KBM-7 (cell line): ENCODE data around the gene ERBB4.

Source experiments
- DNase-seq: peaks from one replicate; pipeline ENCODE4 v3.0.0-alpha.2; 2015
- in situ Hi-C: fragments of 300-500 bp; cut with MboI; formaldehyde crosslinking; loops from 2 replicates; pipeline ENCODE4 v1.14.3; 2020; ENCODE audit warnings: low sequenced_read_pairs, low pct_unique_long_range_greater_than_20kb, mixed read lengths

Gene ERBB4

GRCh38 chr2:212538305-212539071 is at the start of gene ERBB4:
TSS of gene ERBB4 (minus strand) at chr2:212538802. CDS start at chr2:212538530, 272 bp downstream.
- peak; percentile 27 for DNase-seq
- in situ Hi-C loops, result no loop called here

DNA sequence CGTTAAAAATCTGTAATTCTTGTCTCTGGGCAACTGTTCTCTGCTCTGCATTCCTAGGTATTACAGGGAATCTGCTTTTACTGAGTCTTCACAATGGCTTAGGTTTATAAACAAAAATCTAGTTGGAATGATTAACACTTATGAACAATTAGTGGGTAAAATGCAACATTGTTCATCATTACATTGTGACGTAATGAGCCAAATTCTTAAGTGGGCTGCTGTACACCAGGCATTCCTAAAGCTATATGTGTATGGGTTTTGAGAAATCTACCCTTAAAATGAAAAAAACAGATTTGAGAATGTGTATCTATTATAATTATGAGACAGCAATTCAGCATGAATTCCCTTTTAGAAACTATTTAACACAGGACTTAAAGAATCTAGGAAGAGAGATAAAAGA is 41.5 kb upstream of the ERBB4 start:
- DNase-seq, result no peak
- in situ Hi-C loops, result no loop called here

- no peak for DNase-seq
- in situ Hi-C loops, result no loop called here
Measured at GRCh38 chr2:212556296-212556695, 17.7 kb upstream of the ERBB4 start.

DNA sequence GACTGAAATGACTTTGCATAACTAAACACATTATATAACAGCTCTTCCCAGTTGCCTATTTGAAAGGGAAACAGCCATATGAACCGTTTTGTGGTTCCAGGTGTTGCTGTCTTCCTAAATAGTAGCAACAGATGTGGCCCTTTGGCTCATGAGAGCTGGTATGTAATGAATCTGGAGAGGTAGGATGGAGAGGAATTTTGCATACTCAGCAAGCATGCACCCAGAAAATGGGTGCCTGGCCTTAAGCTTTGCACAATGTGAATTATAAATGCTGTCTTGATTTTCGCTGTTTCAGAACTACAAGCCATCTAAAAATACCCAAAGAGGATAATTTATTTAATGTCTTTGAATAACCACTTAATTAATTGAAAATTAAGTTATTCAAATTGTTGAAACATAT is 15.6 kb upstream of the ERBB4 start:
- in situ Hi-C loops, result no loop called here
- no peak for DNase-seq

- in situ Hi-C loops, result no loop called here
- DNase-seq, result no peak
Measured at GRCh38 chr2:212549941-212550340, 11.3 kb upstream of the ERBB4 start.

GRCh38 chr2:212549463-212549862 is 10.9 kb upstream of the ERBB4 start:
- in situ Hi-C loops, result no loop called here
- no peak for DNase-seq

- in situ Hi-C loops, result no loop called here
- DNase-seq, result no peak
Measured at GRCh38 chr2:212548455-212548819, 9.8 kb upstream of the ERBB4 start.

DNA sequence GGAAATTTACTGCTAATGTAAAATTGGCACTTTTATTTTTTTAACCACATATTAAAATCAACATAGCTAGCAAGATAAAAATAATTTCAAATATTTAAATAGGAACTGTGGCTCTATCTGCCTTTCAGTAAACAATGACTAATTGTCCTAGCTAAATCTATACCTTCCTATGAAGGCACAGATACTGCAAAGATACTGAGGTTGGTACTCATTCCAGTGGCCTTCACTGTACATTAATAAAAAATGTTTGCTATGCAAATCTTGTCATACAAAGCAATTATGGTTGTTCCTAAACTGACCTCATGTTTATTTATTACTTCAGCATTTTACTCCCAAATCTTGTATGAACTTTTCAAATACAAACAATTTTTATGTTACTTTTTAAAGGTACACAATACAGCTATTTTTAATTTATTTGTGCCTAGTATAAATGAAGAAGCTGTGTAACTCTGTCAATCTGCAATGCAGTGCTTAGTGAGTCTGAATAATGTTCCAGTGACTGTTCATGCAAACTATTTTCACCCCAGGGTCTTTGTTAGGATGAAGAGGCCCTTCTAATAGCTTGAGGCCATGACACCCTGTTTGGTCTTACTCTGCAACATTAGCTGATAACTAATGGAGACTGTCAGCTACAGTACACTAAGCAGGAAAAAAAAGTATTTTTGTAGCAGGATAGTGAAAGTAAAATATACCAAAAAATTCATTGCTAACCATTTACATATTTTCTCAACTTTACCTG is 9.3 kb upstream of the ERBB4 start:
- DNase-seq, result no peak
- in situ Hi-C loops, result no loop called here

DNA sequence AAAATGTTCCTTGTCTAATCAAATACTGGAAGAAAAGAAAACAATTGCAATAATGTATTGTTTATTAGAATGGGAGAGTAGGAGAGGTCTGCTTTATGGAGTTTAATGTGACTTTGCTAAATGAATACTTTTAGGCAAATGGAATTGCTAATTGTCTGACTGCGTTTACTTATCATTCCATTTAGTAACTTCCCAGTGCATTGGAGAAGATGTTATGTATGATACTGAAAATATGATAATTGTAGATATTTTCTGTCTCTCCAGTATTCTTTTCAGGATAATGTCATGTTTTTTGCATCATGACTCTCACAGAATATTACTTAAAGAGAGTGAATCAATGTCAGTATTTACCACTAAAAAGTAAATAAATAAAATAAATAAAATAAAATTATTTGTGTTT is 8.1 kb upstream of the ERBB4 start:
- in situ Hi-C loops, result no loop called here
- no peak for DNase-seq

GRCh38 chr2:212540341-212540740 is 1.7 kb upstream of the ERBB4 start:
- in situ Hi-C loops, result no loop called here
- no peak for DNase-seq

- in situ Hi-C loops, result no loop called here
- peak; percentile 9 for DNase-seq
Measured at GRCh38 chr2:212539072-212539880, 674 bp upstream of the ERBB4 start.

GRCh38 chr2:212537726-212538304 is 787 bp downstream of the ERBB4 start:
- DNase-seq, result peak; percentile 23

DNA sequence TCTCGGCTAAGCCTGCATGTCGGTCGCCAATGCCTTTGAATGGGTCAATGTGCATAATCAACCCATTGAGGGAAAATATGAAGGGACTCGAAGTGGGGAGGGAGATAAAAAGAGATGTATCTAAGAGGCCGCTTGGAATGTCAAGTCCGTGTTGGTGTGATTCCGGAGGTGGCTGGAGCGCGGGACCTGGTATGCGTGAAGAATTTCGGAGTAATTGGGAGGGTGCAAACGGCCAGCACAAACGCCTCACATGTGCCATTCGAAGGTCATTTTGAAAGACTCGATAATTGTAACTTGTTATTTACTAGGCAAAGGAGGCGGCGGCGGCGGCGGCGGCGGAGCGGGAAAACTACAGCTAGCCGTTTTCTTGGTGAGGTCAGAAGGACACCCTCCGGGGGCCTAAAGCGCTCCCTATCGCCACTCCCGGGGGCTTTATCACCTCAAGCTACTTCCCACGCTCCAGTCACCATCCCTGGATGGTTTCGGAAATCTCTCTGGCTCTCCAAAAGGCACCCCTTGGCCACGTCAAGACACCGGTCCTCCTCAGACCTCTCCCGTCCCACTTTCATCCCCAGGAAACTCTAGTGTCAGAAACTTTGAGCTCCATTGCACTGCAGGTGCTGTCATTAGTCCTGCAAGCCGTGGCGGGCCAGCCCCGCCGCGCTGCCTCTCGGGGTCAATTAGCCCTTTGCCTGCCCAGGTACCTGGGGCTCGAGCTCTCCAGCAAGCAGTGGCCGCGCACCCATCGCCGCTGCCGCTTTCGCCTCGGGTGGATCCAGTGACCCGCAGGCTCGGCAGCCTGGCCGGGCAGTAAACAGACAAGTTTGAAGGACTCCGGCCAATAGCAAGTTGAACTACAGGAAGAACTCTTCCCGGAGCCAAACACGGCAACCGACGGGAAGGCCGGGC is 1.5 kb downstream of the ERBB4 start:
- in situ Hi-C loops, result no loop called here
- DNase-seq, result peak; percentile 12

More at GRCh38 chr2:212537726-212538304, 787 bp downstream of the ERBB4 start:
- in situ Hi-C loops, result no loop called here

GRCh38 chr2:212535996-212536816 is 2.4 kb downstream of the ERBB4 start:
- no peak for DNase-seq
- in situ Hi-C loops, result no loop called here

DNA sequence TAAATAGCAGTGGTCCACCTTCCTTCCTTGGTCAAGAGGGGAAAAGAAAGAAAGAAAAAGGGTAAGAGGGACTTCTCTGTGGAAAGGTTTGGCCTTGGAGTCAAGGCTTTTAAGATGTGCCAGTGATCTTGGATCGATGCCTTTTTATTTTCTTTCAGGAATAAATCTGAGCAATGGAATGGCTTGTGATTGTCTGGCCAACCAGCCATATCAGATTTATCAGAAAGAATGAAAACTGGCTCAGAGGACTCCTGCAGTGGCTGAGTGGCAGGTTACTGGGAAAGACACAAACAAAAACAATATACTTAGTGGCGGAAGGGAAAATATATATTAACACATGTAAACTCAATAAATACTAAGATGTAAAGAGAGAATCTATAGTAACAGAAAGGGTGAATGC is 4.3 kb downstream of the ERBB4 start:
- in situ Hi-C loops, result no loop called here
- DNase-seq, result no peak

DNA sequence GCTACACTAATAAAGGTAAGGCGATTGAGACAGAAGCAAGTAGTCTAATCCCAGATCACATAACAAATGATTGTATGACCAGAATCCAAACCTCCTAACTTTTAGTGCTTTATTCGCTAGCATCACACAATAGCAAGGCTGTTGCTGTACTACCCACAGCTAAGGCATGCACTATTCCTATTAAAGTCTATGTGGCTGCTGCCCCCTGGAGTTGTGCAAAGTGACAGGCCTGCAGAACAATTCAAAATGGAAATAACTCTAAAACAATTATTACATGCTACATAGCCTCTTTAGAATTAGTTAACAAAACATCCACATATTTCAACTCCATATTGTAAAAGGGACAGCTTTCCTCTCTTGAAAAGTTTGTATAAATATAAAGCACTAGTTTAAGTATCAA is 6.0 kb downstream of the ERBB4 start:
- in situ Hi-C loops, result no loop called here
- DNase-seq, result no peak

DNA sequence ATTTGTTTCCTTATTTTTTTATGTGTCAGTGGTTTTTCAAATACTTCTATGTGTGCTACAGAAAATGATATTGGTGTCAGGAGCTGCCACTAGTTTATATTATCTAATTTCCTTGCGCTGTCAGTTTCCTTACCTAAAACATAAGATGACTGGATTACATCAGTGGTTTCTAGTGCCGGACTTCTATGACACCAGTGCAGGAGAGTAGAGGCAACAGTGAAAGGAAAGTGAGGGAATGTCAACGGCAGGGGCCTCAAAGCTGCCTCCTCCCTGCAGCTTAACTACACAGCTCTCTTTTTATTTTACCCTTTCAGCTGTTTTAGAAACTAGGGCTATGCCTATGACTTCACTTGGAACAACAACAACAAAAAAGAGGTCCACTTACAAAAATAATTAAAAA is 6.5 kb downstream of the ERBB4 start:
- in situ Hi-C loops, result no loop called here
- no peak for DNase-seq

GRCh38 chr2:212531499-212531898 is 7.1 kb downstream of the ERBB4 start:
- no peak for DNase-seq
- in situ Hi-C loops, result no loop called here
